B cell (primary cell): Measurements from ENCODE around the gene STAMBPL1. TPM values are rescaled to one million over a fixed set of nuclear protein-coding genes. Genes with fewer than 3 reads are reported as not detected.
"Not testable (repeated sequence)": the region's sequence is repeated elsewhere in the genome, so short reads cannot be mapped to it uniquely, and the experiment has no call there.

Experiments used
- ATAC-seq: fragments of 200-7000 bp; cut with Tn5 transposase; one replicate; pipeline ENCODE4 v1.10.0; 2021; ENCODE audit warnings: low read depth, mild to moderate bottlenecking, moderate number of reproducible peaks, moderate library complexity
- CTCF ChIA-PET: fragments of 350-600 bp; sonication (Branson Sonifier 250); formaldehyde crosslinking; loops from one replicate; lab custom pipeline; 2021; ENCODE audit warnings: antibody characterized with exemption, inconsistent platforms; lab: Charles Lee
- POLR2A ChIA-PET: fragments of 350-600 bp; sonication (Branson Sonifier 250); formaldehyde crosslinking; loops from one replicate; lab custom pipeline; 2021; ENCODE audit warnings: antibody characterized with exemption; lab: Charles Lee
- DNase-seq: peaks from one replicate; pipeline ENCODE4 v3.0.0; 2013
- H2AFZ ChIP-seq: 2 replicates; pipeline ENCODE4 v1.6.1; 2012; ENCODE audit warnings: mild to moderate bottlenecking, low read depth, low read length; ENCODE audit not compliant: insufficient read depth, poor library complexity, severe bottlenecking
- H3K27ac ChIP-seq, 2 donors: 1 replicate in 1 of 2; 2 replicates in 1 of 2; pipeline ENCODE4 v1.5.1; 2012 to 2013; ENCODE audit warnings: low read length in 2 of 2, mild to moderate bottlenecking in 2 of 2, moderate library complexity in 1 of 2
- H3K27me3 ChIP-seq, 4 experiments: fragments of 200-600 bp in 1 of 4; sonication (generic) in 1 of 4; replicated peaks in 1 of 4; 1 replicate in 2 of 4; 2 replicates in 2 of 4; pipeline versions ENCODE4 v1.6.1 to v1.7.0; 2013 to 2016; ENCODE audit warnings: low read length in 3 of 4, mild to moderate bottlenecking in 2 of 4, mixed read lengths in 1 of 4, moderate library complexity in 1 of 4; ENCODE audit not compliant: insufficient read depth in 4 of 4, control insufficient read depth in 3 of 4; ENCODE audit errors: control extremely low read depth in 1 of 4
- H3K36me3 ChIP-seq, 2 experiments: replicated peaks in 1 of 2; 1 replicate in 1 of 2; 2 replicates in 1 of 2; pipeline versions ENCODE4 v1.6.1 to v1.7.1; 2013; ENCODE audit warnings: low read length in 1 of 2; ENCODE audit not compliant: insufficient read depth in 2 of 2, control insufficient read depth in 1 of 2; ENCODE audit errors: control extremely low read depth in 1 of 2, extremely low read depth in 1 of 2
- H3K4me1 ChIP-seq, 2 donors: fragments of 200-600 bp in 1 of 2; sonication (generic) in 1 of 2; 1 replicate in 1 of 2; 2 replicates in 1 of 2; pipeline versions ENCODE4 v1.5.1 to v1.6.1; 2013 to 2017; ENCODE audit warnings: low read length in 2 of 2; ENCODE audit not compliant: control insufficient read depth in 2 of 2, insufficient read depth in 2 of 2
- H3K4me2 ChIP-seq: replicated peaks from 2 replicates; pipeline ENCODE3; 2012; ENCODE audit warnings: mild to moderate bottlenecking, low read depth, low read length; ENCODE audit not compliant: poor library complexity, severe bottlenecking
- H3K4me3 ChIP-seq, 5 experiments: fragments of 200-600 bp in 1 of 5; sonication (generic) in 1 of 5; 1 replicate in 3 of 5; 2 replicates in 2 of 5; pipeline versions ENCODE4 v1.5.1 to v1.7.0; 2011 to 2016; ENCODE audit warnings: low read length in 4 of 5, mild to moderate bottlenecking in 4 of 5, low read depth in 2 of 5, control low read depth in 1 of 5, moderate library complexity in 1 of 5; ENCODE audit not compliant: insufficient read depth in 1 of 5; ENCODE audit errors: control extremely low read depth in 1 of 5, extremely low read depth in 1 of 5
- H3K79me2 ChIP-seq: fragments of 200-600 bp; sonication (generic); one replicate; pipeline ENCODE4 v1.6.0; 2016; ENCODE audit warnings: low read length; ENCODE audit not compliant: control insufficient read depth, insufficient read depth
- H3K9ac ChIP-seq: fragments of 200-600 bp; sonication (generic); 2 replicates; pipeline ENCODE4 v1.6.1; 2017; ENCODE audit warnings: mild to moderate bottlenecking, low read length, moderate library complexity
- H3K9me3 ChIP-seq, 3 donors: one replicate each; pipeline versions ENCODE4 v1.6.1 to v1.7.1; 2013; ENCODE audit warnings: low read length in 2 of 3; ENCODE audit not compliant: control insufficient read depth in 2 of 3, insufficient read depth in 1 of 3; ENCODE audit errors: control extremely low read depth in 1 of 3
- H4K20me1 ChIP-seq: 2 replicates; pipeline ENCODE4 v1.6.0; 2012; ENCODE audit warnings: mild to moderate bottlenecking, low read length; ENCODE audit not compliant: insufficient read depth, control insufficient read depth, poor library complexity, severe bottlenecking
- H3K27ac Mint-ChIP-seq: one replicate; pipeline ENCODE4 v1.8.0; 2021; ENCODE audit warnings: mixed read lengths
- H3K27me3 Mint-ChIP-seq: one replicate; pipeline ENCODE4 v1.8.0; 2021; ENCODE audit warnings: mixed read lengths
- H3K4me1 Mint-ChIP-seq: one replicate; pipeline ENCODE4 v1.8.0; 2021; ENCODE audit warnings: mixed read lengths
- H3K4me3 Mint-ChIP-seq: one replicate; pipeline ENCODE4 v1.8.0; 2021; ENCODE audit warnings: mixed read lengths
- H3K9me3 Mint-ChIP-seq: one replicate; pipeline ENCODE4 v1.8.0; 2022; ENCODE audit warnings: mixed read lengths; ENCODE audit not compliant: insufficient read depth
- EZH2 ChIP-seq: IDR thresholded peaks from 2 replicates; pipeline ENCODE4 v1.6.1; 2012; ENCODE audit warnings: borderline replicate concordance, low read depth, mild to moderate bottlenecking, moderate library complexity, low read length; ENCODE audit not compliant: insufficient read depth, poor library complexity, severe bottlenecking
- WGBS: methylation state at CpG from one replicate; pipeline ENCODE4 v1.1.5; 2013; ENCODE audit warnings: missing lambda C conversion rate; ENCODE audit not compliant: insufficient coverage; 5-methylcytosine and 5-hydroxymethylcytosine counted together
- intact Hi-C: fragments of 100-400 bp; cut with micrococcal nuclease; formaldehyde crosslinking; loops from one replicate; pipeline ENCODE4 v1.10.0; 2022
- polyA plus RNA-seq: library from polyadenylated mRNA; depleted of rRNA; stranded (reverse); fragments of >200 nt; gene quantifications from 2 replicates; pipeline ENCODE4 v1.2.3, GENCODE V29; 2012
- total RNA-seq, 2 donors: library from RNA; stranded (reverse); fragments of 120-200 nt in 1 of 2; gene quantifications; 1 replicate in 1 of 2; 2 replicates in 1 of 2; pipeline versions ENCODE4 v1.2.3 to v1.2.4, GENCODE V29; 2013 to 2022
- TF ChIP-seq, protein P1 (sequence below): fragments of 200-600 bp; IDR thresholded peaks from one replicate; pipeline ENCODE4 v1.8.0; 2022; ENCODE audit warnings: antibody characterized with exemption, mild to moderate bottlenecking

The STAMBPL1 gene
- total and polyA plus RNA-seq, 2 donors (not counting 1 experiment from before 2014, with no cell fraction given), result 50.3 to 64.2 TPM

DNA sequence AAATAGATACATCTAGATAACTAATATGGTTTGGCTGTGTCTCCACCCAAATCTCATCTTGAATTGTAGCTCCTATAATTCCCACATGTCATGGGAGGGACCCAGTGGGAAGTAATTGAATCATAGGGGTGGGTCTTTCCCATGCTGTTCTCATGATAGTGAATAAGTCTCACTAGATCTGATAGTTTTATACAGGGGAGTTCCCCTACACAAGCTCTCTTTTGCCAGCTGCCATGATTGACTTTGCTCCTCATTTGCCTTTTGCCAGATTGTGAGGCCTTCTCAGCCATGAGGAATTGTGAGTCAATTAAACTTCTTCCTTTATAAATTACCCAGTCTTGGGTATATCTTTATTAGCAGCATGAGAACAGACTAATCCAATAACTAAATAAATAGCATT, 42.4 kb upstream of the STAMBPL1 start:
- not testable (repeated sequence) for H2AFZ ChIP-seq, H3K36me3 ChIP-seq, DNase-seq, H3K4me1 Mint-ChIP-seq, H4K20me1 ChIP-seq, H3K9me3 ChIP-seq, H3K27ac ChIP-seq, H3K27ac Mint-ChIP-seq, H3K4me3 Mint-ChIP-seq, H3K9me3 Mint-ChIP-seq, H3K4me2 ChIP-seq, H3K4me3 ChIP-seq, H3K9ac ChIP-seq, H3K4me1 ChIP-seq, H3K27me3 Mint-ChIP-seq, H3K27me3 ChIP-seq, H3K79me2 ChIP-seq, ATAC-seq
- ChIA-PET POLR2A (interaction anchor here (2.0 kb wide), 1 partner anchor 95 kb away, joined by 6 read pairs; no protein-coding TSS in a partner anchor), CTCF (interaction anchor here (1.1 to 22.4 kb wide), 20 partner anchors 12 to 1020 kb away, joined by 3 to 749 read pairs (median 13); partner anchors contain the start of genes ATAD1 and STAMBPL1)
- intact Hi-C loops, result loop anchor here (5.0 to 10.0 kb wide), 2 partner anchors 155 to 197 kb away; partner anchors contain the start of gene FAS

DNA sequence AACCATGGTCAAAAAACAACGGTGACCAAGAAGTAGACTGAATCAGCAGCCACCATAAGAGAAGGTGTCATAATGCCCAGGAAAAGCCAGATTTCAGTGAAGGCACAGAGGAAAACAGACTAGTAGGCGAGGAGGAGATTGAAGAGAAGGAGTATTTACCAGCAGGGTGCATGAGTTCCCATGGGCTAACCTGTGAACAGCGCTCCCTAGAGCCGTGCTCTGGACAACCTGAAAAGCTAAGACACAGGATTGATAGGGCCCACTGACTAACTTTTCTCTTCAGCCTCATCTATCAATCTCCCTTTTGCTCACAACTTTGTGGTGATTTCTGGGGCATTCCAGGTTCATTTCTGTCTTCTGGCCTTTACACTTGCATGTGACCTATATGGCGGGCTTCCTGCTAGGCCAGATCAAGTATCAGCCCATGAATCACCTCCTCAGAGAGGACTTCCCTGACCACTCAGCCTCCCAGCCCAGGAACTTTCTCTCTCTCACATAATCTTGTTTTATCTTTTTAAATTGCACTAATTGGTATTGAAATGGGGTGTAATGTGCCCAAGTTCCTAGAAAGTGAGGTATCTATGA, 41.2 kb upstream of the STAMBPL1 start:
- no peak overlapping the region for H3K27ac ChIP-seq
- H4K20me1 ChIP-seq, result no peaks in the 10 kb centered on the region
- WGBS, result 89% methylated on average over 4 of the region's 5 CpGs
- no peak for DNase-seq
- Mint-ChIP-seq H3K27ac (no peak overlapping the region), H3K4me3 (no peak overlapping the region), H3K4me1 (no peaks in the 10 kb centered on the region), H3K27me3 (peaks cover 1% of the 10 kb centered on the region), H3K9me3 (no peaks in the 10 kb centered on the region)
- no peaks in the 10 kb centered on the region for H3K9me3 ChIP-seq
- H3K27me3 ChIP-seq, result no peaks in the 10 kb centered on the region
- H3K4me3 ChIP-seq, result no peak overlapping the region
- no peaks in the 10 kb centered on the region for H3K79me2 ChIP-seq
- CTCF ChIA-PET, result interaction anchor here (4.3 to 22.4 kb wide), 2 partner anchors 94 to 379 kb away, joined by 24 to 749 read pairs; no protein-coding TSS in a partner anchor
- peaks cover 0 to under 1% of the 10 kb centered on the region in 2 donors for H3K4me1 ChIP-seq
- H3K9ac ChIP-seq, result no peak overlapping the region
- H3K36me3 ChIP-seq, result no peaks in the 10 kb centered on the region
- H3K4me2 ChIP-seq, result no peak overlapping the region
- no peak overlapping the region for H2AFZ ChIP-seq
- POLR2A ChIA-PET, result no interaction called here
- ATAC-seq, result no peak
- TF ChIP-seq, protein P1, sequence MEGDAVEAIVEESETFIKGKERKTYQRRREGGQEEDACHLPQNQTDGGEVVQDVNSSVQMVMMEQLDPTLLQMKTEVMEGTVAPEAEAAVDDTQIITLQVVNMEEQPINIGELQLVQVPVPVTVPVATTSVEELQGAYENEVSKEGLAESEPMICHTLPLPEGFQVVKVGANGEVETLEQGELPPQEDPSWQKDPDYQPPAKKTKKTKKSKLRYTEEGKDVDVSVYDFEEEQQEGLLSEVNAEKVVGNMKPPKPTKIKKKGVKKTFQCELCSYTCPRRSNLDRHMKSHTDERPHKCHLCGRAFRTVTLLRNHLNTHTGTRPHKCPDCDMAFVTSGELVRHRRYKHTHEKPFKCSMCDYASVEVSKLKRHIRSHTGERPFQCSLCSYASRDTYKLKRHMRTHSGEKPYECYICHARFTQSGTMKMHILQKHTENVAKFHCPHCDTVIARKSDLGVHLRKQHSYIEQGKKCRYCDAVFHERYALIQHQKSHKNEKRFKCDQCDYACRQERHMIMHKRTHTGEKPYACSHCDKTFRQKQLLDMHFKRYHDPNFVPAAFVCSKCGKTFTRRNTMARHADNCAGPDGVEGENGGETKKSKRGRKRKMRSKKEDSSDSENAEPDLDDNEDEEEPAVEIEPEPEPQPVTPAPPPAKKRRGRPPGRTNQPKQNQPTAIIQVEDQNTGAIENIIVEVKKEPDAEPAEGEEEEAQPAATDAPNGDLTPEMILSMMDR, result no peak
- TF ChIP-seq EZH2, result no peak
- intact Hi-C loops, result loop anchor here (5.0 to 10.0 kb wide), 2 partner anchors 153 to 196 kb away; partner anchors contain the start of gene FAS
